ENCODE results near the gene NRBP1. TPM values are rescaled to one million over a fixed set of nuclear protein-coding genes. Genes with fewer than 3 reads are reported as not detected.
"Not testable (repeated sequence)": the region's sequence is repeated elsewhere in the genome, so short reads cannot be mapped to it uniquely, and the experiment has no call there.

NRBP1 gene
- total RNA-seq, 2 donors from 2014 or later, result 72.2 to 85.8 TPM

GRCh38 chr2:27416151-27416550 is 12.3 kb upstream of the NRBP1 start:
- ATAC-seq, result no peak
- DNase-seq, result no peak
- intact Hi-C loops (cut with DNase I, micrococcal nuclease), result no loop called here

DNA sequence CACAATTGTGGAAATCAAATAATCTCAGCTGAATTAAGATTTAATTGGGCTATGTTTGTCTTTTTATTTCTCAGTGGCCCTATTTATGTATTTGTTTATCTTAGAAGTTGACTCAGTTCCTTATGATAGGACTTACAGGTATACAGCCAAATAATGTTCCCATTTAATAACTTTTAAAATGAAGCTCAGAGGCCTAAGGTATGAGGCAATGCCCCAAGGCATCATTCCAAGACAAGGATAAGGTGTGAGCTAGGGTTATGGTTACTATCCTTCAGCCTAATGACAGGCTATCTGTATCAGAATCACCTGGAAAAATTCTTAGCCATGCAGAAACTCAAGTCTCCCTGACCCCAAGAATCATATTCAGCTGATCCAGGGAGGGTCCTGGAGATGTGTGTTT is 7.4 kb upstream of the NRBP1 start:
- intact Hi-C loops (cut with DNase I, micrococcal nuclease), result no loop called here
- ATAC-seq (no peak), DNase-seq (no peak)

DNA sequence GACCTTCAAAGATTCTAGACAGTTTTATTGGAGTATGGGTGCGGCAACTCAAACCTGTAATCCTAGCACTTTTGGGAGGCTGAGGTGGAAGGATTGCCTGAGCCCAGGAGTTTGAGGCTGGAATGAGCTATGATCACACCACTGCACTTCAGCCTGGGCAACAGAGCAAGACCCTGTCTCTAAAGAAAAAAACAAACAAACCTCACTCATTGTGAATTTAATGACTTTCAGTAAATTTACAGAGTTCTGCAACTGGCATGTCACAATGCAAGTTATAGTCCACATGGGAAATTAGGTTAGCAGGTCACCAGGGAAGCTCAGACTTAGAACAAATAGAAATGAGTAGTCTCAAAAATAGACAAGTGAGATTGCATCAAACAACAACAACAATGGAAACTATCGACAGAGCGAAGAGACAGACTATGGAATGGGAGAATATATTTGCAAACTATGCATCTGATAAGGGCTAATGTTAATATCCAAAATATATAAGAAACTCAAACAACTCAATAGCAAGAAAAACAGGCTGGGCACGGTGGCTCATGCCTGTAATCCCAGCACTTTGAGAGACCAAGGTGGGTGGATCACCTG is 6.7 kb upstream of the NRBP1 start:
- intact Hi-C loops (cut with DNase I, micrococcal nuclease), result no loop called here
- ATAC-seq, result no peak

DNA sequence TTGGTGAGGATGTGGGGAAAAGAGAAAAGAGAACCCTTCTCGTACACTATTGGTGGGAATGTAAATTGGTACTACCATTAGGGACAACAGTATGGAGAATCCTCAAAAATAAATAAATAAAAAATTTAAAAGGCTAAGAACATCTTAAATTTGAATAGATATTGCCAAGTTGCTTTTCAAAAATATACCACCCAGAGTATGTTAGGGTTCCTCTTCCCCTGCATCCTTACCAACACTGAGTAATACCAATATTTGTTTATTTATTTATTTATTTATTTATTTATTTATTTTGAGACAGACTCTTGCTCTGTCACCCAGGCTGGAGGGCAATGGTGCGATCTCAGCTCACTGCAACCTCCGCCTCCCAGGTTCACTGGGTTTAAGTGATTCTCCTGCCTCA is 5.5 kb upstream of the NRBP1 start:
- no peak for DNase-seq
- intact Hi-C loops (cut with DNase I, micrococcal nuclease), result no loop called here
- ATAC-seq, result no peak

More for the DNA sequence above, 6.7 kb upstream of the NRBP1 start:
- DNase-seq, result no peak

DNA sequence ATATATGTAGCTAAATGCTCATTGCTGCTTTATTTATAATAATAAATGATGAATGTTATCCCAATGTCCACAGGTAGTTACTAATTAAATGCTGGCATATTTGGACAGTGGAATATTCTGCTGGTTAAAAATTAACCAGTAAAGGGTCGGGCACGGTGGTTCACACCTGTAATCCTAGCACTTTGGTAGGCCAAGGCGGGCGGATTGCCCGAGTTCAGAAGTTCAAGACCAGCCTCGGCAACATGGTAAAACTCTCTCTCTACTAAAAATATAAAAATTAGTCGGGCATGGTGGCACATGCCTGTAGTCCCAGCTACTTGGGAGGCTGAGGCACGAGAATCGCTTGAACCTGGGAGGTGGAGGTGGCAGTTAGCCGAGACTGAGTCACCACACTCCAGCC is 3.4 kb upstream of the NRBP1 start:
- DNase-seq; intact Hi-C loops (cut with DNase I, micrococcal nuclease); ATAC-seq: not testable (repeated sequence)

DNA sequence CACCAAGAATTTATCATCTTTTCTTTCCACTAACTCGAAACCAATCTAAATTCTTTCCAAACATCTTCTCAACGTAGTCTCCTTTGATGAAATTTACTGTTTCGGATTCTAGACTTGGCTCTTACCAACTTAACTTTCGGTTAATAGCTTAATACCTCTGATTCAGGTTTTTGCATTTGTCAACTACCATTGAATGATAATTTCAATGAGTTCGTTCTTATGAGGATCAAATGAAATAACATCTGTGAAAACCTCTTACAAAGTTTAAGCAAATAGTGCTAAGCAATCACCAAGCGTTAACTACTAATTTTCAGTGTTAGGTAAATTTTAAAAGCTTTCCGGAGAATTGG is 593 bp upstream of the NRBP1 start:
- ATAC-seq, result no peak
- intact Hi-C loops (cut with DNase I, micrococcal nuclease), result no loop called here
- DNase-seq, result no peak

- intact Hi-C loops (cut with DNase I, micrococcal nuclease), result no loop called here
- DNase-seq (peak; percentile 85 to 87), ATAC-seq (peak; percentile 85)
Measured at GRCh38 chr2:27428978-27429541, 629 bp downstream of the NRBP1 start.

GRCh38 chr2:27431395-27431794 is 3.0 kb downstream of the NRBP1 start:
- DNase-seq (no peak), ATAC-seq (no peak)
- intact Hi-C loops (cut with DNase I, micrococcal nuclease), result no loop called here

DNA sequence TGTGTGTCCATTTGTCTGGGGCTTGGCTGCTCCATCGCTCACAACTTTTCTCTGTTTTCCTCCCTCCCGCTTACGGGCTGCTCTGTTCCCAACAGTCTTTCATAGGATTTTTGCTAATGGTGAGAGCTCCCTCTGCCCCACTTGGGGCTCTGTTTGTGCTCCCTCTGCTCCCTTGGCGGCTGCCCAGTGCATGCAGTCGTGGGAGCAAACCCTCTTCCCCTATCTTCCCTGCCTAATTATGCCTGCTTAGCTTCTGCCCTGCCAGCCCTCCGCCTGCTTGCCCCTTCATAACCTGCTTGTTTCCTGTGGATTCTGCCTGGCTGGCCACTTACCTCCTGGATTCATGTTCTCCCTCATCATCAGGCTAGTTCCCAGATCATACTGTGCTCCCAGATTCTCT is 7.2 kb downstream of the NRBP1 start:
- ATAC-seq, result no peak
- DNase-seq, result no peak
- intact Hi-C loops (cut with DNase I, micrococcal nuclease), result no loop called here

- DNase-seq, result no peak
- intact Hi-C loops (cut with DNase I, micrococcal nuclease), result no loop called here
Measured at GRCh38 chr2:27441226-27441926, 12.9 kb downstream of the NRBP1 start.

DNA sequence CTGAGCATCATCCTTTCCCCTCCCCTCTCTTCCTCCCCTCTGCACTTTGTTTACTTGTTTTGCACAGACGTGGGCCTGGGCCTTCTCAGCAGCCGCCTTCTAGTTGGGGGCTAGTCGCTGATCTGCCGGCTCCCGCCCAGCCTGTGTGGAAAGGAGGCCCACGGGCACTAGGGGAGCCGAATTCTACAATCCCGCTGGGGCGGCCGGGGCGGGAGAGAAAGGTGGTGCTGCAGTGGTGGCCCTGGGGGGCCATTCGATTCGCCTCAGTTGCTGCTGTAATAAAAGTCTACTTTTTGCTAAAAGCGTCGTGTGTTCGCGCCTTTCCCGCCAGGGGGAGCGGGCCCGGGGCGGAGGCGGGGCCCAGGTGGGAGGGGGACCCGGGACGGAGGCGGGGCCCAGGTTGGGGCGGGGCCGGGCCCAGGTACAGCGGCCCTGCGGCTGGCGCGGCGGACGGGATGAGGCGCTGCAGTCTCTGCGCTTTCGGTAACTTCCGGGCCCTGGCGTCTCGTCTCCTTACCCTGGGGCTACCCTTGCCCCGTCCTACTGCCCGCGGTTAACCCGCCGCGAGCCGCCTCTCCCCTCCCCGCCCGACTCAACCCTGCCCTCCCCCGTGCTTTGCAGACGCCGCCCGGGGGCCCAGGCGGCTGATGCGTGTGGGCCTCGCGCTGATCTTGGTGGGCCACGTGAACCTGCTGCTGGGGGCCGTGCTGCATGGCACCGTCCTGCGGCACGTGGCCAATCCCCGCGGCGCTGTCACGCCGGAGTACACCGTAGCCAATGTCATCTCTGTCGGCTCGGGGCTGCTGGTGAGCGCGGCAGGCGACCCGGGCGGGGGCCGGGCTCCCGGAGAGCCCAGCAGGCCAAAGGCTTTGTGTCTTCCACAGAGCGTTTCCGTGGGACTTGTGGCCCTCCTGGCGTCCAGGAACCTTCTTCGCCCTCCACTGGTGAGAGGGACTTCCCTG is 13.8 kb downstream of the NRBP1 start, which contains the start of gene KRTCAP3:
KRTCAP3 (plus strand) TSS at position 424 of the 962 bp plus-strand sequence; CDS start at position 456, 32 bp downstream.
- ATAC-seq (peak; percentile 81), DNase-seq (peak; percentile 75 to 87)
- intact Hi-C loops (cut with DNase I, micrococcal nuclease), result no loop called here

More at GRCh38 chr2:27441226-27441926, 12.9 kb downstream of the NRBP1 start:
- ATAC-seq, result no peak

DNA sequence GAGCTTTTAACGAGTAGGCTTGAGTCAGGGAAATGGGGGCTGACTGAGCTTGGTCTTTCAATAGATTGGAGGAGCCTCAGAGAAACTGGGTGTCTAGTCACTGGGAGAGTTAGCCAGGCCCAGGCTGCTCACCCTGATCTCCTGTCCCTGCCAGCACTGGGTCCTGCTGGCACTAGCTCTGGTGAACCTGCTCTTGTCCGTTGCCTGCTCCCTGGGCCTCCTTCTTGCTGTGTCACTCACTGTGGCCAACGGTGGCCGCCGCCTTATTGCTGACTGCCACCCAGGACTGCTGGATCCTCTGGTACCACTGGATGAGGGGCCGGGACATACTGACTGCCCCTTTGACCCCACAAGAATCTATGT is 14.5 kb downstream of the NRBP1 start:
- ATAC-seq, result peak; percentile 28
- intact Hi-C loops (cut with DNase I, micrococcal nuclease), result no loop called here
- peak in 1 of 2 donors; percentile 46 for DNase-seq

- intact Hi-C loops (cut with DNase I, micrococcal nuclease), result no loop called here
- peak in 1 of 2 donors; percentile 8 for DNase-seq
- no peak for ATAC-seq
Measured at GRCh38 chr2:27445155-27445554, 16.7 kb downstream of the NRBP1 start.

- ATAC-seq (peak; percentile 43), DNase-seq (peak; percentile 38 to 46)
- intact Hi-C loops (cut with DNase I, micrococcal nuclease), result no loop called here
Measured at GRCh38 chr2:27445615-27446014, 17.2 kb downstream of the NRBP1 start.

DNA sequence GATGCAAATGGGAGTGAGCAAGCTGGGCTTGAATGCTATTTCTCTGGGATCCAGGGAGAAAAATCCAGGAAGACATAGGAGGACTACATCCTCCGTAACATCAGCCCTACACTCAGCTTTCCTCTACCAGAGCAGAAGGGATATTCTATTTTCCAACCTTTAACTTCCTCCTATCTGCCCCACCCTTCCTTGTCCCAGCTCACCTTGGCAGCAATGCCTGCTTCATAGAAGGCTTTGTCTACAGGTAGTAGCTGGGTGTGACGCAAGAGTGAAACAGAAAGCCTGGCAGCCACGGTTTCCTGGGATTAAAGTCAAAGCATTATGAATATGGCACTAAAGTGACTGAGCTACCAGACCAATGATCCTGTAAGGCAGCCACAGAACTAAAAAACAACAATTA is 17.6 kb downstream of the NRBP1 start:
- ATAC-seq, result peak; percentile 80
- intact Hi-C loops (cut with DNase I, micrococcal nuclease), result no loop called here
- peak; percentile 72 to 93 for DNase-seq

GRCh38 chr2:27448381-27448780 is 19.9 kb downstream of the NRBP1 start:
- no peak for DNase-seq
- intact Hi-C loops (cut with DNase I, micrococcal nuclease), result no loop called here
- ATAC-seq, result no peak

GRCh38 chr2:27451095-27451494 is 22.7 kb downstream of the NRBP1 start:
- intact Hi-C loops (cut with DNase I, micrococcal nuclease), result no loop called here
- DNase-seq (no peak), ATAC-seq (no peak)

DNA sequence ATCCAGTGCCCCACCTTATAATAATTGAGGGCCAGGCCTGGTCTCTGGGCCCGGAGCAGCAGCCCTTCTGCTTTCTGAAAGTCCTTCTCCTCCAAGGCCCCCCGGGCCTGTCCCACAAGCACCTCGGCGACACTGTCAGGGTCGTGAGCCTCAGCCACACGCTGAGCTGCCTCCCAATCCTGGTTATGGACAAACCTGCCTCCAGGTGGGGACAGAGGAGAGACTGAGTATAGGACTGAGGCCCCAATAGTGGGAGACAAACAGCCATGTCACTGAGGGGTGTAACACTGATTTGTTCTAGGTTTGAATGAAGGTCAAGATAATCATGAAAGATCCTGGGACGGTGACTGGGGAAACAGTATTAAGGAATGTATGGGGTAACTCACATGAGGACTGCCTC is 25.5 kb downstream of the NRBP1 start:
- DNase-seq (no peak), ATAC-seq (no peak)
- intact Hi-C loops (cut with DNase I, micrococcal nuclease), result no loop called here

GRCh38 chr2:27461118-27461517 is 32.7 kb downstream of the NRBP1 start:
- no peak for ATAC-seq
- intact Hi-C loops (cut with DNase I, micrococcal nuclease), result no loop called here
- no peak for DNase-seq
